ENCODE data around the gene FAM3A. TPM values are rescaled to one million over a fixed set of nuclear protein-coding genes. Genes with fewer than 3 reads are reported as not detected.
"Not testable (repeated sequence)": the region's sequence is repeated elsewhere in the genome, so short reads cannot be mapped to it uniquely, and the experiment has no call there.

Gene FAM3A
- total RNA-seq, 2 experiments from 2014 or later, result 16.4 to 21.9 TPM

DNA sequence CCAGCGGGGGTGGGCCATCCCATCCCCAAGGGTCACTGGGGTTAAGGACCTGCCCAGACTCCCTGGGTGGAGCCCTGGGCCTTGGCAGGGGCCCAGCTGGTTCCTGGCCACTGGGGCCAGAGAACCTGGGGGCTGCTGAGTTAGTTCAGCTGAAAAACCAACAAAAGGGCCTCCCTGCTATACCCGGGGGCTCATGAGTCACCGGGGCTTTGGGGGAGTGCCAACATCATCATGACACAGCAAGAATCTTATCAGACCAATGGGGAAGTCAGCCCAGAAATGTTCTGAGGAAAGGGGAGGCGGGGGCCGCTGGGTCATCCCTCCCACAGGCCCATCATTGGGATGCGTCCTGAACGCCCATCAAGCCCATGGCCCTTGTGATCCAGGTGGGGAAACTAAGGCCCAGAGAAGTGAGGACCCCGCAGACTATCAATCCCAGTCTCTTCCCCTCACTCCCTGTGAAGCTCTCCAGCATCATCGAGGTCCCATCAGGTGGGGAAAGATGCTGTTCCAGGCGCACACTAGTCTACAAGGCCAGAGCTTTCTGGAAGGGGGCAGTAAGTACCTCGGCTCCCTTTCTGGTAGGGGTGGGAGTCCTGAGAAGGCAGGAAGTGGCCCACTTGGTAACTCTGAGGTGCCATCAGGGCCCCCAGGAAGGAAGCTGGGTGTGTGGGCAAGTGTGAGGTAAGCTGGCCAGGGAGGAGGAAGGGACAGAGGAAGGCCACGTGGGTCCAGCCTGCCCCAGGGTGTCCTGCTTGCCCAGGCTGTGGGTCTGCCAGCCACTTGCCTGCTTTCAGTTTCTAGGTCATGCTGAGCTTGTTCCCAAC, 26.1 kb upstream of the FAM3A start:
- H3K4me2 ChIP-seq (ENCODE audit: low read length), result no peak overlapping the region
- CTCF ChIA-PET (ENCODE audit: unreplicated experiment), result no interaction called here
- H3K9me3 ChIP-seq (ENCODE audit: low read length), result no peaks in the 10 kb centered on the region
- H2AFZ ChIP-seq (ENCODE audit: low read length), result no peak overlapping the region
- intact Hi-C loops (cut with micrococcal nuclease; ENCODE audit: unreplicated experiment), result no loop called here
- no peaks in the 10 kb centered on the region for H3K9me2 ChIP-seq (ENCODE audit: insufficient read depth, low read length)
- peaks cover 9% of the 10 kb centered on the region for H3K4me1 ChIP-seq (ENCODE audit: insufficient read depth, low read length, poor library complexity, severe bottlenecking)
- H3K36me3 ChIP-seq (ENCODE audit: insufficient read depth, low read length), result peaks cover 21% of the 10 kb centered on the region
- H3K4me3 ChIP-seq (ENCODE audit: low read depth, low read length, poor library complexity, severe bottlenecking), result no peak overlapping the region
- H3K27ac ChIP-seq (ENCODE audit: low read depth, low read length, poor library complexity, severe bottlenecking), result no peak overlapping the region
- BruUV-seq (replicated peaks), result no TSS peak
- POLR2A ChIA-PET, result no interaction called here
- H4K20me1 ChIP-seq (ENCODE audit: insufficient read depth, low read length), result no peaks in the 10 kb centered on the region
- no peak for DNase-seq (ENCODE audit: low spot score)
- TF ChIP-seq EZH2phosphoT487 (IDR thresholded peaks at IDR 0.05; ENCODE audit: borderline replicate concordance, low read depth, low read length), result no peak
- TF ChIP-seq, protein P1, sequence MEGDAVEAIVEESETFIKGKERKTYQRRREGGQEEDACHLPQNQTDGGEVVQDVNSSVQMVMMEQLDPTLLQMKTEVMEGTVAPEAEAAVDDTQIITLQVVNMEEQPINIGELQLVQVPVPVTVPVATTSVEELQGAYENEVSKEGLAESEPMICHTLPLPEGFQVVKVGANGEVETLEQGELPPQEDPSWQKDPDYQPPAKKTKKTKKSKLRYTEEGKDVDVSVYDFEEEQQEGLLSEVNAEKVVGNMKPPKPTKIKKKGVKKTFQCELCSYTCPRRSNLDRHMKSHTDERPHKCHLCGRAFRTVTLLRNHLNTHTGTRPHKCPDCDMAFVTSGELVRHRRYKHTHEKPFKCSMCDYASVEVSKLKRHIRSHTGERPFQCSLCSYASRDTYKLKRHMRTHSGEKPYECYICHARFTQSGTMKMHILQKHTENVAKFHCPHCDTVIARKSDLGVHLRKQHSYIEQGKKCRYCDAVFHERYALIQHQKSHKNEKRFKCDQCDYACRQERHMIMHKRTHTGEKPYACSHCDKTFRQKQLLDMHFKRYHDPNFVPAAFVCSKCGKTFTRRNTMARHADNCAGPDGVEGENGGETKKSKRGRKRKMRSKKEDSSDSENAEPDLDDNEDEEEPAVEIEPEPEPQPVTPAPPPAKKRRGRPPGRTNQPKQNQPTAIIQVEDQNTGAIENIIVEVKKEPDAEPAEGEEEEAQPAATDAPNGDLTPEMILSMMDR (conservative IDR thresholded peaks at IDR 0.05; ENCODE audit: low read length), result no peak
- H3K79me2 ChIP-seq (ENCODE audit: insufficient read depth, low read depth, low read length), result peaks cover 7% of the 10 kb centered on the region; the same call in 1 of the 2 replicates

- Histone ChIP-seq H3K36me3 (ENCODE audit: insufficient read depth, low read length) (peaks cover 21% of the 10 kb centered on the region), H3K9me2 (ENCODE audit: insufficient read depth, low read length) (no peaks in the 10 kb centered on the region), H4K20me1 (ENCODE audit: insufficient read depth, low read length) (no peaks in the 10 kb centered on the region), H3K4me1 (ENCODE audit: insufficient read depth, low read length, poor library complexity, severe bottlenecking) (peaks cover 9% of the 10 kb centered on the region), H3K9me3 (ENCODE audit: low read length) (no peaks in the 10 kb centered on the region), H3K4me3 (ENCODE audit: low read depth, low read length, poor library complexity, severe bottlenecking) (no peak overlapping the region), H3K27ac (ENCODE audit: low read depth, low read length, poor library complexity, severe bottlenecking) (no peak overlapping the region), H2AFZ (ENCODE audit: low read length) (no peak overlapping the region), H3K79me2 (ENCODE audit: insufficient read depth, low read depth, low read length) (peaks cover 7% of the 10 kb centered on the region; the same call in 1 of the 2 replicates), H3K4me2 (ENCODE audit: low read length) (no peak overlapping the region)
- no TSS peak for BruUV-seq (replicated peaks)
- no peak for DNase-seq (ENCODE audit: low spot score)
- intact Hi-C loops (cut with micrococcal nuclease; ENCODE audit: unreplicated experiment), result no loop called here
- POLR2A ChIA-PET, result no interaction called here
- no peak for TF ChIP-seq EZH2phosphoT487 (IDR thresholded peaks at IDR 0.05; ENCODE audit: borderline replicate concordance, low read depth, low read length)
- TF ChIP-seq, protein P1 (conservative IDR thresholded peaks at IDR 0.05; ENCODE audit: low read length), result no peak
- CTCF ChIA-PET (ENCODE audit: unreplicated experiment), result no interaction called here
Measured at GRCh38 chrX:154541589-154541895, 25.5 kb upstream of the FAM3A start.

- ChIA-PET CTCF (ENCODE audit: unreplicated experiment) (no interaction called here), POLR2A (no interaction called here)
- H2AFZ ChIP-seq (ENCODE audit: low read length), result no peak overlapping the region
- BruUV-seq (replicated peaks), result no TSS peak
- H3K4me3 ChIP-seq (ENCODE audit: low read depth, low read length, poor library complexity, severe bottlenecking), result no peak overlapping the region
- H3K4me2 ChIP-seq (ENCODE audit: low read length), result no peak overlapping the region
- TF ChIP-seq, protein P1 (conservative IDR thresholded peaks at IDR 0.05; ENCODE audit: low read length), result no peak
- no peak for TF ChIP-seq EZH2phosphoT487 (IDR thresholded peaks at IDR 0.05; ENCODE audit: borderline replicate concordance, low read depth, low read length)
- peaks cover 7% of the 10 kb centered on the region for H3K4me1 ChIP-seq (ENCODE audit: insufficient read depth, low read length, poor library complexity, severe bottlenecking)
- no peaks in the 10 kb centered on the region for H3K9me2 ChIP-seq (ENCODE audit: insufficient read depth, low read length)
- H4K20me1 ChIP-seq (ENCODE audit: insufficient read depth, low read length), result no peaks in the 10 kb centered on the region
- DNase-seq (ENCODE audit: low spot score), result no peak
- H3K79me2 ChIP-seq (ENCODE audit: insufficient read depth, low read depth, low read length), result peaks cover 3% of the 10 kb centered on the region; the same call in 1 of the 2 replicates
- intact Hi-C loops (cut with micrococcal nuclease; ENCODE audit: unreplicated experiment), result no loop called here
- H3K27ac ChIP-seq (ENCODE audit: low read depth, low read length, poor library complexity, severe bottlenecking), result no peak overlapping the region
- H3K36me3 ChIP-seq (ENCODE audit: insufficient read depth, low read length), result peaks cover 21% of the 10 kb centered on the region
- H3K9me3 ChIP-seq (ENCODE audit: low read length), result no peaks in the 10 kb centered on the region
Measured at GRCh38 chrX:154540897-154541535, 25.0 kb upstream of the FAM3A start.

GRCh38 chrX:154540365-154540764, 24.3 kb upstream of the FAM3A start:
- H3K9me2 ChIP-seq (ENCODE audit: insufficient read depth, low read length), result not testable (repeated sequence)

More at GRCh38 chrX:154540365-154540764, 24.3 kb upstream of the FAM3A start:
- H3K79me2 ChIP-seq (ENCODE audit: insufficient read depth, low read depth, low read length); H2AFZ ChIP-seq (ENCODE audit: low read length); H3K4me3 ChIP-seq (ENCODE audit: low read depth, low read length, poor library complexity, severe bottlenecking); H3K4me2 ChIP-seq (ENCODE audit: low read length); H3K4me1 ChIP-seq (ENCODE audit: insufficient read depth, low read length, poor library complexity, severe bottlenecking); H3K27ac ChIP-seq (ENCODE audit: low read depth, low read length, poor library complexity, severe bottlenecking); CTCF ChIA-PET (ENCODE audit: unreplicated experiment); BruUV-seq (replicated peaks); H3K9me3 ChIP-seq (ENCODE audit: low read length); DNase-seq (ENCODE audit: low spot score); H4K20me1 ChIP-seq (ENCODE audit: insufficient read depth, low read length); intact Hi-C loops (cut with micrococcal nuclease; ENCODE audit: unreplicated experiment): not testable (repeated sequence)
- H3K36me3 ChIP-seq (ENCODE audit: insufficient read depth, low read length), result peaks cover 22% of the 10 kb centered on the region
- POLR2A ChIA-PET, result interaction anchor here (0.7 kb wide), 1 partner anchor 17 kb away, joined by 5 read pairs; no protein-coding TSS in a partner anchor
